ENCODE measurements around the gene DLX5. TPM values are rescaled to one million over a fixed set of nuclear protein-coding genes. Genes with fewer than 3 reads are reported as not detected.

Gene DLX5
- total and polyA plus RNA-seq, 2 of the 4 experiments (the other 2 are of a cell fraction) = not detected

DNA sequence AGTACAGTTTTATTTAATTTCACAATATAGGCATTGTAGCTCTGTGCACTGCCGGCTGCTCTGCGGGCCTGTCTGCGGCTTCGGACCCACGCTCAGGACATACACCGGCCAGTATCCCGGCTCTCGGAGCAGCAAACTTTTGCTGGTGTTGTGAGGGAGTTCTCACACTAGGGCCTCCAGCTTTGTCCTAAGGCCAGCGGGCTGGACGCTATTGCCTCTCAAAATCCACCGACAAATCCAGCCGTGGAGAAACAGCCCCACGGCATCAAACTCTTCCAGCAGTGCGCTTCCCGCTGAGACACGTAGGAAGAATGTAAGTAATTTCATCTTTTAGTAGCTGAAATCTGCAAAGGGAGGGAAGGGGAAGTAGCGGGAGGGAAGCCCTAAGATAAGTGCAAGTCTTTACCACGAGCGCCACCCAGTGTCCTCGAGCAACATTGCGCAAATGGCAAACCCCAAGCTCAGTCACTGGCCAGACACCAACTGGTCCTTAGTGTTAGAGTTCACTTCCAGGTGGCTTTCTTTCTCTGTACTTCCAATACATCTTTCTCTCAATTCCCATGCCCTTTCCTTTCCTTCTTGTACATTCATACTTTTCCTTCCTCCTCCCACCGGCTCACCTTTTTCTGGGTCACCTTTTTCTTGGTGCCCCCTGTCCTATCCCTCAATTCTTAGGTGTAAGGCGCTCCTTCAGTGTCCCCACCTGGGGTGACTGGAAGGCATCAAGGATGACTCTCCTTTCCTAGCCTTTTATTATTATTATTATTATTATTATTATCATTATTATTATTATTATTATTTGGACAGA, 3.0 kb upstream of the DLX5 start:
- no peak overlapping the region for H3K4ac ChIP-seq (ENCODE audit: low read depth, low read length)
- H3K4me1 ChIP-seq (ENCODE audit: control insufficient read depth, insufficient read depth, low read length) = no peaks in the 10 kb centered on the region
- BruUV-seq (replicated peaks) = no TSS peak
- no peak overlapping the region for H3K18ac ChIP-seq (ENCODE audit: low read depth, low read length)
- no peak overlapping the region for H3K9ac ChIP-seq (ENCODE audit: low read depth, low read length)
- no peaks in the 10 kb centered on the region for H3K36me3 ChIP-seq (ENCODE audit: control insufficient read depth, insufficient read depth, low read length)
- H3K27me3 ChIP-seq (ENCODE audit: control insufficient read depth, insufficient read depth, low read length) = peaks cover 45% of the 10 kb centered on the region
- no peak overlapping the region for H2BK20ac ChIP-seq (ENCODE audit: low read depth, low read length)
- no CpG with 5 or more reads among the region's 23 CpGs for WGBS, 2 experiments (ENCODE audit: extremely low coverage in 2 of 2, insufficient read length in 1 of 2)
- DNase-seq (peak; percentile 85), ATAC-seq (ENCODE audit: low read depth) (peak; percentile 95)
- H4K5ac ChIP-seq (ENCODE audit: low read depth, low read length) = no peak overlapping the region
- no peaks in the 10 kb centered on the region for H3K9me1 ChIP-seq (ENCODE audit: insufficient read depth, low read length)
- no peak overlapping the region for H4K91ac ChIP-seq (ENCODE audit: insufficient read depth, low read depth, low read length)
- H2AK9ac ChIP-seq (replicated peaks; ENCODE audit: low read depth, low read length, poor library complexity) = peak overlapping the region; percentile 60
- H3K4me3 ChIP-seq (ENCODE audit: insufficient read depth, low read depth, low read length) = peak overlapping the region; percentile 2; the same call in 1 of the 2 replicates
- H3K79me1 ChIP-seq (ENCODE audit: low read depth in 1 of 2, low read length in 2 of 2) = no peaks in the 10 kb centered on the region
- in situ Hi-C loops (cut with MboI; ENCODE audit: low sequenced_read_pairs) (loop anchor here (5.0 to 10.0 kb wide), 2 partner anchors 953 to 1110 kb away; no protein-coding TSS in a partner anchor), intact Hi-C loops (cut with micrococcal nuclease) (loop anchor here (1.0 to 5.0 kb wide), 5 partner anchors 612 to 1111 kb away; no protein-coding TSS in a partner anchor), dilution Hi-C loops (cut with HindIII; ENCODE audit: low sequenced_read_pairs, unreplicated experiment) (no loop called here)
- no peak overlapping the region for H3K14ac ChIP-seq (replicated peaks; ENCODE audit: low read depth, low read length)
- H4K8ac ChIP-seq (ENCODE audit: low read depth in 2 of 2, low read length in 2 of 2) = no peak overlapping the region
- H2BK15ac ChIP-seq (ENCODE audit: low read depth, low read length) = no peak overlapping the region
- no peaks in the 10 kb centered on the region for H3K9me3 ChIP-seq (ENCODE audit: control insufficient read depth, insufficient read depth, low read length)
- H4K20me1 ChIP-seq (ENCODE audit: insufficient read depth, low read length) = no peaks in the 10 kb centered on the region
- no peak overlapping the region for H3K56ac ChIP-seq (ENCODE audit: extremely low read depth, insufficient read depth, low read length)
- POLR2A ChIA-PET (ENCODE audit: unreplicated experiment) = no interaction called here
- H2BK5ac ChIP-seq (ENCODE audit: low read depth, low read length, poor library complexity, severe bottlenecking) = no peak overlapping the region
- CTCF ChIA-PET = interaction anchor here (0.6 to 1.4 kb wide), 14 partner anchors 10 to 1111 kb away, joined by 3 to 20 read pairs (median 5); no protein-coding TSS in a partner anchor
- H3K23ac ChIP-seq (ENCODE audit: low read depth, low read length) = no peak overlapping the region
- no peak overlapping the region for H2AK5ac ChIP-seq (ENCODE audit: low read depth, low read length)
- peak overlapping the region; percentile 37 for H3K4me2 ChIP-seq (ENCODE audit: low read depth, low read length)
- H2AFZ ChIP-seq (replicated peaks; ENCODE audit: low read length, poor library complexity) = peak overlapping the region; percentile 63
- H2BK120ac ChIP-seq (ENCODE audit: low read depth, low read length) = no peak overlapping the region
- no peak overlapping the region for H3K27ac ChIP-seq (ENCODE audit: insufficient read depth, low read length)
- TF ChIP-seq RFX5 (IDR thresholded peaks at IDR 0.05; ENCODE audit: low read depth, low read length) = no peak
- no peak for TF ChIP-seq MXI1 (IDR thresholded peaks at IDR 0.05; ENCODE audit: borderline replicate concordance, low read depth, low read length)
- TF ChIP-seq RAD21 (IDR thresholded peaks at IDR 0.05; ENCODE audit: low read length) = peak; percentile 96
- no peak for TF ChIP-seq MAFK (IDR thresholded peaks at IDR 0.05; ENCODE audit: low read depth, low read length)
- no peak for TF ChIP-seq RCOR1 (IDR thresholded peaks at IDR 0.05; ENCODE audit: insufficient replicate concordance, low read length)
- TF ChIP-seq BHLHE40 (IDR thresholded peaks at IDR 0.05; ENCODE audit: low read depth, low read length) = no peak
- TF ChIP-seq SMC3 (IDR thresholded peaks at IDR 0.05; ENCODE audit: low read depth, low read length) = peak; percentile 95
- TF ChIP-seq, protein P1, sequence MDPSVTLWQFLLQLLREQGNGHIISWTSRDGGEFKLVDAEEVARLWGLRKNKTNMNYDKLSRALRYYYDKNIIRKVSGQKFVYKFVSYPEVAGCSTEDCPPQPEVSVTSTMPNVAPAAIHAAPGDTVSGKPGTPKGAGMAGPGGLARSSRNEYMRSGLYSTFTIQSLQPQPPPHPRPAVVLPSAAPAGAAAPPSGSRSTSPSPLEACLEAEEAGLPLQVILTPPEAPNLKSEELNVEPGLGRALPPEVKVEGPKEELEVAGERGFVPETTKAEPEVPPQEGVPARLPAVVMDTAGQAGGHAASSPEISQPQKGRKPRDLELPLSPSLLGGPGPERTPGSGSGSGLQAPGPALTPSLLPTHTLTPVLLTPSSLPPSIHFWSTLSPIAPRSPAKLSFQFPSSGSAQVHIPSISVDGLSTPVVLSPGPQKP (IDR thresholded peaks at IDR 0.05; ENCODE audit: borderline replicate concordance, low read depth, low read length) = no peak
- peak; percentile 91 for TF ChIP-seq CEBPB (IDR thresholded peaks at IDR 0.05; ENCODE audit: low read depth, low read length)
- no peak for TF ChIP-seq NFE2L2 (IDR thresholded peaks at IDR 0.05; ENCODE audit: low read depth, low read length)
- TF ChIP-seq POLR2A (IDR thresholded peaks at IDR 0.05; ENCODE audit: low read depth, low read length) = peak; percentile 36; the same call in 1 of the 2 replicates
- TF ChIP-seq, protein P2, sequence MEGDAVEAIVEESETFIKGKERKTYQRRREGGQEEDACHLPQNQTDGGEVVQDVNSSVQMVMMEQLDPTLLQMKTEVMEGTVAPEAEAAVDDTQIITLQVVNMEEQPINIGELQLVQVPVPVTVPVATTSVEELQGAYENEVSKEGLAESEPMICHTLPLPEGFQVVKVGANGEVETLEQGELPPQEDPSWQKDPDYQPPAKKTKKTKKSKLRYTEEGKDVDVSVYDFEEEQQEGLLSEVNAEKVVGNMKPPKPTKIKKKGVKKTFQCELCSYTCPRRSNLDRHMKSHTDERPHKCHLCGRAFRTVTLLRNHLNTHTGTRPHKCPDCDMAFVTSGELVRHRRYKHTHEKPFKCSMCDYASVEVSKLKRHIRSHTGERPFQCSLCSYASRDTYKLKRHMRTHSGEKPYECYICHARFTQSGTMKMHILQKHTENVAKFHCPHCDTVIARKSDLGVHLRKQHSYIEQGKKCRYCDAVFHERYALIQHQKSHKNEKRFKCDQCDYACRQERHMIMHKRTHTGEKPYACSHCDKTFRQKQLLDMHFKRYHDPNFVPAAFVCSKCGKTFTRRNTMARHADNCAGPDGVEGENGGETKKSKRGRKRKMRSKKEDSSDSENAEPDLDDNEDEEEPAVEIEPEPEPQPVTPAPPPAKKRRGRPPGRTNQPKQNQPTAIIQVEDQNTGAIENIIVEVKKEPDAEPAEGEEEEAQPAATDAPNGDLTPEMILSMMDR (conservative IDR thresholded peaks at IDR 0.05; ENCODE audit: low read depth, low read length) = peak; percentile 93
- TF ChIP-seq, protein P3, sequence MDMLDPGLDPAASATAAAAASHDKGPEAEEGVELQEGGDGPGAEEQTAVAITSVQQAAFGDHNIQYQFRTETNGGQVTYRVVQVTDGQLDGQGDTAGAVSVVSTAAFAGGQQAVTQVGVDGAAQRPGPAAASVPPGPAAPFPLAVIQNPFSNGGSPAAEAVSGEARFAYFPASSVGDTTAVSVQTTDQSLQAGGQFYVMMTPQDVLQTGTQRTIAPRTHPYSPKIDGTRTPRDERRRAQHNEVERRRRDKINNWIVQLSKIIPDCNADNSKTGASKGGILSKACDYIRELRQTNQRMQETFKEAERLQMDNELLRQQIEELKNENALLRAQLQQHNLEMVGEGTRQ (IDR thresholded peaks at IDR 0.05; ENCODE audit: low read depth, low read length) = no peak
- TF ChIP-seq MAZ (IDR thresholded peaks at IDR 0.05; ENCODE audit: borderline replicate concordance, low read depth, low read length) = peak; percentile 58; the same call in 1 of the 2 replicates

Measured in IMR-90 (cell line).